ENCODE measurements around the gene TSC22D3.

Gene TSC22D3

GRCh38 chrX:107704587-107704986 lies 71.0 kb downstream of the TSC22D3 start:
- H3K4me3 ChIP-seq (ENCODE audit: low read length) = no peak overlapping the region
- DNase-seq (ENCODE audit: low read depth) = no peak
- TF ChIP-seq, protein P1, sequence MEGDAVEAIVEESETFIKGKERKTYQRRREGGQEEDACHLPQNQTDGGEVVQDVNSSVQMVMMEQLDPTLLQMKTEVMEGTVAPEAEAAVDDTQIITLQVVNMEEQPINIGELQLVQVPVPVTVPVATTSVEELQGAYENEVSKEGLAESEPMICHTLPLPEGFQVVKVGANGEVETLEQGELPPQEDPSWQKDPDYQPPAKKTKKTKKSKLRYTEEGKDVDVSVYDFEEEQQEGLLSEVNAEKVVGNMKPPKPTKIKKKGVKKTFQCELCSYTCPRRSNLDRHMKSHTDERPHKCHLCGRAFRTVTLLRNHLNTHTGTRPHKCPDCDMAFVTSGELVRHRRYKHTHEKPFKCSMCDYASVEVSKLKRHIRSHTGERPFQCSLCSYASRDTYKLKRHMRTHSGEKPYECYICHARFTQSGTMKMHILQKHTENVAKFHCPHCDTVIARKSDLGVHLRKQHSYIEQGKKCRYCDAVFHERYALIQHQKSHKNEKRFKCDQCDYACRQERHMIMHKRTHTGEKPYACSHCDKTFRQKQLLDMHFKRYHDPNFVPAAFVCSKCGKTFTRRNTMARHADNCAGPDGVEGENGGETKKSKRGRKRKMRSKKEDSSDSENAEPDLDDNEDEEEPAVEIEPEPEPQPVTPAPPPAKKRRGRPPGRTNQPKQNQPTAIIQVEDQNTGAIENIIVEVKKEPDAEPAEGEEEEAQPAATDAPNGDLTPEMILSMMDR (conservative IDR thresholded peaks at IDR 0.05; ENCODE audit: low read depth, low read length) = no peak

- H3K4me3 ChIP-seq (ENCODE audit: low read length) = no peak overlapping the region
- no peak for DNase-seq (ENCODE audit: low read depth)
- TF ChIP-seq, protein P1 (conservative IDR thresholded peaks at IDR 0.05; ENCODE audit: low read depth, low read length) = no peak
Observed at GRCh38 chrX:107704181-107704580, 71.4 kb downstream of the TSC22D3 start.

DNA sequence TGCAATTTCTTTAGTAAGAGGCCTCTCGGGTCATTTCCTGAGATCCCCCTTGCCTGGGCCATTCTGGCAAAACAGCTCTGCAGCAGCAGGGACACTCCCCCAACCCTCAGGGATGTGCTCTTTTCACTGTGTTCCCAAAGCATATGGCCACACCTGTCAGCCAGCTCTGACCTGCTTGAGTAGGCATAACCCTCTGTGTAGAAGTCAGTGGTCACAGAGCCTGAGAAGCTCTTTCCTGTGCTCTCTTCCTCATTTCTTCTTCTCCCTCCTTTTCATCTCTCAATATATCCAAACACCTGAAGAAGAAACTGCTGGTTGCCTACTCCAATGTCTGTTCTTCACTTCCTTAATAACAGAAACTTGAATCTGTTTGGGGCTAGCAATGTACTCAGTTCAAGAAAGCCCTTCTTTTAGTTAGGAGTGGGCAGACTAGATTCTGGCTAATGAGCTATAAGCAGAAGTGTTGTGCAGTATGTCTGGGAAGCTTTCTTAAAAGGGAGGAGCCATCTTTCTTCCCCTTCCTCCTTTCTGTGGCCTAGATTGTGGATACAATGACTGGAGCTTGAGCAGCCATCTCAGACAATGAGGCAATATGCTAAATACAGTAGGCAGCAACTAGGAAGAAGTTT lies 74.0 kb downstream of the TSC22D3 start:
- TF ChIP-seq, protein P1 (conservative IDR thresholded peaks at IDR 0.05; ENCODE audit: low read depth, low read length) = no peak
- H3K4me3 ChIP-seq (ENCODE audit: low read length) = no peak overlapping the region
- DNase-seq (ENCODE audit: low read depth) = no peak

DNA sequence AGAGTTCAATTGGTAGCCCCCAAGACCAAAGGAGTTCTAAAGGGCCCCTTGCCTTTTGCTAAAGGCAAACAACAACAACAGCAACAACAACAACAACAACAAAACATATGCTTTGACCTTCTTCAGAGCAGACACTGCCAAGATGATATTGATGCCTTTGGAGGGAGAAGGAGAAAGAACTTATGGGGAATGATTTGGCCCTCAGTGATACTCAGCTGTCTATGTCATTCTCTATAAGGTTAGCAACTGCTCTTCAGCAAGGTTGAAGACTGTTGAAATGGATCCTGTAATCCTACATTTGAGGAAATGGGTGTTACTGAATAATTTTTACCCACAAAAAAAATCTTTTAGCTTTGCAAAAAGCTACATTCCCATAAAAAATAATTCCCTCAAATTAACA lies 74.8 kb downstream of the TSC22D3 start:
- no peak for DNase-seq (ENCODE audit: low read depth)
- H3K4me3 ChIP-seq (ENCODE audit: low read length) = no peak overlapping the region
- TF ChIP-seq, protein P1 (conservative IDR thresholded peaks at IDR 0.05; ENCODE audit: low read depth, low read length) = no peak

DNA sequence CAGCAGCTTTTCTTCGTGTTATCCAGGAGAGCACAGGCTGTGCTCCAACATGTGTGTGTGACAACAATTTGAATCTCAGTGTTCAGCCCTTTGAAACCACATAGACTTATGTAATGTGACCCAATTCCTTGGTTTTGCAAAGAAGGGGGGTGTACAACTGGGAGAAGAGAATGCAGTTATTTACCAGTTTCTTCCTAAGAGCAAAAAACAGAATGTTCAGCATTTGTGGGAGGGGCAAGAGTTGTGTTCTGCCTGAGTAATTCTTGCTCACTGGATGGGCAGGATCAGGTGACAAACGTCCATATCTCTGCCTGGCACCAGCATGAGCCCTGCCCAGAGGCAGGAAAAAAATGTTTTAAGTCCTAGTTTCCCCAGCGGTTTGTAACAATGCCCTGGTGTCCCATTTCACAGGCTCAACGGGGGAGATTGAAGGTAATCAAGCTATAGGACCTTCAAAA lies 75.2 kb downstream of the TSC22D3 start:
- H3K4me3 ChIP-seq (ENCODE audit: low read length) = no peak overlapping the region
- DNase-seq (ENCODE audit: low read depth) = peak; percentile 83
- TF ChIP-seq, protein P1 (conservative IDR thresholded peaks at IDR 0.05; ENCODE audit: low read depth, low read length) = no peak

DNA sequence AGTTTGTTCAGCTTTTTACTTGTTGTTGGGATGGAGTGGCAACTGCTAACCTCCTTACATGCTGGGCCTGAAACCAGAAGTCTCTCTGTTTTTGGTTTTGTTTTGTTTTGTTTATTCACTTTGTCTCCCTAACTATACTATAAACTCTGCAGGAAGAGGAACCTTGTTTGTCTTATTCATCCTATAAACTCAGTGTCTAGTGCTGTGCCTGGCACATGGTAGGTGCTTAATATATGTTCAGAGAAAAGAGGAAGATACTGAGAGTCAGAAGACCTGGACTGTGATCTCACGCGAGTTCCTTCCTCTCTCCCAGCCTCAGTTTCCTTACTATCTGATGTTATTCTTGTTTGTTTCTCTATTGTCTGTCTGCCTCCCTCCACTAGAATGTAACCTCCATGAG lies 76.0 kb downstream of the TSC22D3 start:
- H3K4me3 ChIP-seq (ENCODE audit: low read length) = no peak overlapping the region
- no peak for DNase-seq (ENCODE audit: low read depth)
- TF ChIP-seq, protein P1 (conservative IDR thresholded peaks at IDR 0.05; ENCODE audit: low read depth, low read length) = no peak

DNA sequence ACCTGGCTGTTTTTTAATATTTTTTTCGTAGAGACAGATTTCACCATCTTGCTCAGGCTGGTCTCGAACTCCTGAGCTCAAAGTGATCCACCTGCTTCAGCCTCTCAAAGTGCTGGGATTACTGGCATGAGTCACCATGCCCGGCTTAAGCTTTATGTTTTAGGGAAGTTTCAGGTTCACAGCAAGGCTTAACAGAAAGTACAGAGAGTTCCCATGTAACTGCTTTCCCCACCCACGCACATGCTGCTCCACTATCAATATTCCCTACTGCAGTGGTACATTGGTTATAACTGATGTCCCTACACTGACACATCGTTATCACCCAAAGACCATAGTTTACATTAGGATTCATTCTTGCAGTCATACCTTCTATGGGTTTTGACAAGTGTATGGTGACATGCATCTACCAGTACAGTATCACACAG lies 84.6 kb downstream of the TSC22D3 start:
- H3K4me3 ChIP-seq (ENCODE audit: low read length) = no peak overlapping the region
- TF ChIP-seq, protein P1 (conservative IDR thresholded peaks at IDR 0.05; ENCODE audit: low read depth, low read length) = no peak
- no peak for DNase-seq (ENCODE audit: low read depth)

All from retinal pigment epithelial cell (primary cell).